DOHH2 (cell line): ENCODE data around the gene ADGRG2.
"Not testable (repeated sequence)": the region's sequence is repeated elsewhere in the genome, so short reads cannot be mapped to it uniquely, and the experiment has no call there.

Experiments
- H3F3A ChIP-seq: fragments of 200-600 bp; sonication (generic), shearing (Covaris generic); 2 replicates; pipeline ENCODE4 v1.6.0; 2016; ENCODE audit warnings: antibody characterized with exemption, mild to moderate bottlenecking; ENCODE audit not compliant: control insufficient read depth, insufficient read depth
- H3K27ac ChIP-seq: fragments of 200-600 bp; sonication (generic); 2 replicates; pipeline ENCODE4 v1.5.1; 2014; ENCODE audit warnings: low read depth, mild to moderate bottlenecking, low read length, moderate library complexity
- H3K27me3 ChIP-seq: fragments of 200-600 bp; sonication (generic); 2 replicates; pipeline ENCODE4 v1.6.1; 2014; ENCODE audit warnings: mild to moderate bottlenecking, low read length, mixed read lengths; ENCODE audit not compliant: control insufficient read depth
- H3K36me3 ChIP-seq: fragments of 200-600 bp; sonication (generic); 2 replicates; pipeline ENCODE4 v1.6.1; 2014; ENCODE audit warnings: mild to moderate bottlenecking, low read length, moderate library complexity, mixed read lengths; ENCODE audit not compliant: control insufficient read depth
- H3K4me1 ChIP-seq: fragments of 200-600 bp; sonication (generic); 2 replicates; pipeline ENCODE4 v1.6.1; 2014; ENCODE audit warnings: mild to moderate bottlenecking, low read length, mixed read lengths; ENCODE audit not compliant: control insufficient read depth
- H3K4me2 ChIP-seq: fragments of 200-600 bp; sonication (generic); 2 replicates; pipeline ENCODE4 v1.6.0; 2014; ENCODE audit warnings: mild to moderate bottlenecking, low read length, moderate library complexity
- H3K4me3 ChIP-seq: fragments of 200-600 bp; sonication (generic); 2 replicates; pipeline ENCODE4 v1.5.1; 2014; ENCODE audit warnings: mild to moderate bottlenecking, low read length, mixed read lengths
- H3K79me2 ChIP-seq: fragments of 200-600 bp; sonication (generic); 2 replicates; pipeline ENCODE4 v1.6.1; 2014; ENCODE audit warnings: mild to moderate bottlenecking, low read length, mixed read lengths; ENCODE audit not compliant: control insufficient read depth
- H3K9me2 ChIP-seq: fragments of 200-600 bp; sonication (generic); replicated peaks from 2 replicates; pipeline ENCODE4 v1.6.1; 2014; ENCODE audit warnings: mild to moderate bottlenecking, low read length, mixed read lengths; ENCODE audit not compliant: control insufficient read depth
- H3K9me3 ChIP-seq: fragments of 200-600 bp; sonication (generic); 2 replicates; pipeline ENCODE4 v1.6.1; 2014; ENCODE audit warnings: antibody characterized with exemption, low read length, mixed read lengths; ENCODE audit not compliant: control insufficient read depth, insufficient read depth
- H4K20me1 ChIP-seq: fragments of 200-600 bp; sonication (generic); 2 replicates; pipeline ENCODE4 v1.6.0; 2014; ENCODE audit warnings: low read depth, mild to moderate bottlenecking, antibody characterized with exemption, low read length, moderate library complexity; ENCODE audit not compliant: control insufficient read depth, insufficient read depth
- EZH2phosphoT487 ChIP-seq: fragments of 200-600 bp; sonication (generic); IDR thresholded peaks from 2 replicates; pipeline ENCODE4 v1.6.1; 2017; ENCODE audit warnings: borderline replicate concordance, mild to moderate bottlenecking, antibody characterized with exemption, low read length, moderate library complexity, mixed read lengths
- TF ChIP-seq, protein P1 (sequence below): fragments of 200-600 bp; sonication (generic); IDR thresholded peaks from one replicate; pipeline ENCODE4 v1.5.1; 2014; ENCODE audit warnings: antibody characterized with exemption, mild to moderate bottlenecking, low read depth, low read length; ENCODE audit not compliant: poor library complexity, severe bottlenecking

Gene ADGRG2

GRCh38 chrX:18983666-18984380 lies 138.4 kb downstream of the ADGRG2 start, which contains the start of gene PHKA2:
Gene PHKA2, minus strand, starts transcription at chrX:18984114. Its CDS starts 182 bp downstream, at chrX:18983932.
- Histone ChIP-seq H3K4me2 (peak within 1 kb of the TSS; percentile 84), H3K79me2 (peaks cover 35% of the 10 kb centered on the region), H3K4me3 (peak within 1 kb of the TSS; percentile 89), H3K9me3 (no peaks in the 10 kb centered on the region), H3F3A (no peaks in the 10 kb centered on the region), H3K9me2 (no peaks in the 10 kb centered on the region), H4K20me1 (no peaks in the 10 kb centered on the region), H3K36me3 (no peaks in the 10 kb centered on the region), H3K27ac (peak within 1 kb of the TSS; percentile 61), H3K27me3 (no peaks in the 10 kb centered on the region), H3K4me1 (peaks cover 15% of the 10 kb centered on the region)
- TF ChIP-seq, protein P1, sequence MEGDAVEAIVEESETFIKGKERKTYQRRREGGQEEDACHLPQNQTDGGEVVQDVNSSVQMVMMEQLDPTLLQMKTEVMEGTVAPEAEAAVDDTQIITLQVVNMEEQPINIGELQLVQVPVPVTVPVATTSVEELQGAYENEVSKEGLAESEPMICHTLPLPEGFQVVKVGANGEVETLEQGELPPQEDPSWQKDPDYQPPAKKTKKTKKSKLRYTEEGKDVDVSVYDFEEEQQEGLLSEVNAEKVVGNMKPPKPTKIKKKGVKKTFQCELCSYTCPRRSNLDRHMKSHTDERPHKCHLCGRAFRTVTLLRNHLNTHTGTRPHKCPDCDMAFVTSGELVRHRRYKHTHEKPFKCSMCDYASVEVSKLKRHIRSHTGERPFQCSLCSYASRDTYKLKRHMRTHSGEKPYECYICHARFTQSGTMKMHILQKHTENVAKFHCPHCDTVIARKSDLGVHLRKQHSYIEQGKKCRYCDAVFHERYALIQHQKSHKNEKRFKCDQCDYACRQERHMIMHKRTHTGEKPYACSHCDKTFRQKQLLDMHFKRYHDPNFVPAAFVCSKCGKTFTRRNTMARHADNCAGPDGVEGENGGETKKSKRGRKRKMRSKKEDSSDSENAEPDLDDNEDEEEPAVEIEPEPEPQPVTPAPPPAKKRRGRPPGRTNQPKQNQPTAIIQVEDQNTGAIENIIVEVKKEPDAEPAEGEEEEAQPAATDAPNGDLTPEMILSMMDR: no peak
- no peak for TF ChIP-seq EZH2phosphoT487

- peaks cover 35% of the 10 kb centered on the region for H3K79me2 ChIP-seq
- TF ChIP-seq EZH2phosphoT487: no peak
- TF ChIP-seq, protein P1: no peak
- no peaks in the 10 kb centered on the region for H3F3A ChIP-seq
- H3K9me3 ChIP-seq: no peaks in the 10 kb centered on the region
- H3K36me3 ChIP-seq: no peaks in the 10 kb centered on the region
- H3K4me3 ChIP-seq: no peak overlapping the region
- no peaks in the 10 kb centered on the region for H3K9me2 ChIP-seq
- no peak overlapping the region for H3K4me2 ChIP-seq
- no peaks in the 10 kb centered on the region for H3K27me3 ChIP-seq
- peaks cover 15% of the 10 kb centered on the region for H3K4me1 ChIP-seq
- no peak overlapping the region for H3K27ac ChIP-seq
- H4K20me1 ChIP-seq: no peaks in the 10 kb centered on the region
These were observed 141.0 kb downstream of the ADGRG2 start for GRCh38 chrX:18981124-18981807.

DNA sequence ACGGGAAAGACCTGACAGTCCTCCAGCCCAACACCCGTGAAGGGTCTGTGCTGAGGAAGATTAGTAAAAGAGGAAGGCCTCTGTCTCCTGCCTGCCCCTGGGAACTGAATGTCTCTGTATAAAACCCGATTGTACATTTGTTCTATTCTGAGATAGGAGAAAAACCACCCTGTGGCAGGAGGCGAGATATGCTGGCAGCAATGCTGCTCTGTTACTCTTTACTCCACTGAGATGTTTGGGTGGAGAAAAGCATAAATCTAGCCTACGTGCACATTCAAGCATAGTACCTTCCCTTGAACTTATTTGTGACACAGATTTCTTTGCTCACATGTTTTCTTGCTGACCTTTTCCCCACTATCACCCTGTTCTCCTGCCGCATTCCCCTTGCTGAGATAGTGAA lies 142.0 kb downstream of the ADGRG2 start:
- H4K20me1 ChIP-seq, H3K4me2 ChIP-seq, H3K9me2 ChIP-seq, H3K27me3 ChIP-seq, H3K4me3 ChIP-seq, H3K4me1 ChIP-seq, H3F3A ChIP-seq, H3K27ac ChIP-seq, H3K36me3 ChIP-seq, H3K9me3 ChIP-seq: not testable (repeated sequence)
- peaks cover 35% of the 10 kb centered on the region for H3K79me2 ChIP-seq

GRCh38 chrX:18974993-18975392 lies 147.3 kb downstream of the ADGRG2 start:
- TF ChIP-seq EZH2phosphoT487: no peak
- TF ChIP-seq, protein P1: no peak

More at GRCh38 chrX:18974993-18975392, 147.3 kb downstream of the ADGRG2 start:
- Histone ChIP-seq H3F3A (no peaks in the 10 kb centered on the region), H3K36me3 (no peaks in the 10 kb centered on the region), H3K9me3 (no peaks in the 10 kb centered on the region), H3K4me3 (no peak overlapping the region), H3K27ac (no peak overlapping the region), H3K79me2 (peaks cover 4% of the 10 kb centered on the region; the same call in 1 of the 2 replicates), H3K4me1 (no peaks in the 10 kb centered on the region), H3K4me2 (no peak overlapping the region), H3K27me3 (no peaks in the 10 kb centered on the region), H4K20me1 (no peaks in the 10 kb centered on the region), H3K9me2 (no peaks in the 10 kb centered on the region)
